Liver (tissue), 9 donors: Measurements from ENCODE around the gene STAT1. TPM values are rescaled to one million over a fixed set of nuclear protein-coding genes. Genes with fewer than 3 reads are reported as not detected.

Experiments used
- DNase-seq: peaks from one replicate; pipeline ENCODE4 v3.0.0-alpha.2; 2017; ENCODE audit warnings: low spot score
- H3K27ac ChIP-seq, 2 donors: one replicate each; pipeline ENCODE4 v1.7.0; 2013; ENCODE audit warnings: inconsistent platforms in 2 of 2, low read length in 2 of 2, control low read depth in 1 of 2, low read depth in 1 of 2, mild to moderate bottlenecking in 1 of 2
- H3K27me3 ChIP-seq, 4 donors: one replicate each; pipeline versions ENCODE4 v1.6.1 to v1.7.0; 2013; ENCODE audit warnings: low read length in 3 of 4, inconsistent platforms in 1 of 4, mild to moderate bottlenecking in 1 of 4, moderate library complexity in 1 of 4; ENCODE audit not compliant: control insufficient read depth in 4 of 4, insufficient read depth in 4 of 4
- H3K36me3 ChIP-seq, 4 donors: one replicate each; pipeline versions ENCODE4 v1.6.1 to v1.7.0; 2013; ENCODE audit warnings: low read length in 3 of 4, mild to moderate bottlenecking in 3 of 4, low read depth in 1 of 4, moderate library complexity in 1 of 4; ENCODE audit not compliant: control insufficient read depth in 4 of 4, insufficient read depth in 3 of 4
- H3K4me1 ChIP-seq, 4 donors: one replicate each; pipeline versions ENCODE4 v1.6.1 to v1.7.0; 2013; ENCODE audit warnings: low read length in 3 of 4, mild to moderate bottlenecking in 3 of 4, moderate library complexity in 1 of 4; ENCODE audit not compliant: control insufficient read depth in 4 of 4, insufficient read depth in 4 of 4
- H3K4me3 ChIP-seq, 3 donors: one replicate each; pipeline versions ENCODE4 v1.6.1 to v1.7.0; 2013; ENCODE audit warnings: low read length in 3 of 3, control low read depth in 1 of 3, low read depth in 1 of 3, mild to moderate bottlenecking in 1 of 3
- H3K9ac ChIP-seq, 2 donors: one replicate each; pipeline ENCODE4 v1.7.0; 2013; ENCODE audit warnings: low read length in 2 of 2, mild to moderate bottlenecking in 2 of 2, moderate library complexity in 2 of 2, control low read depth in 1 of 2, low read depth in 1 of 2
- H3K9me3 ChIP-seq, 4 donors: one replicate each; pipeline versions ENCODE4 v1.6.1 to v1.7.0; 2013; ENCODE audit warnings: low read length in 3 of 4; ENCODE audit not compliant: control insufficient read depth in 4 of 4
- EGR1 ChIP-seq, 2 donors: IDR thresholded peaks; 2 replicates each; pipeline ENCODE4 v1.6.1; 2016 to 2018; ENCODE audit warnings: antibody characterized with exemption in 2 of 2, low read depth in 2 of 2
- FOXA1 ChIP-seq: IDR thresholded peaks from 2 replicates; pipeline ENCODE4 v1.6.1; 2016; ENCODE audit warnings: antibody characterized with exemption
- HNF4A ChIP-seq, 2 donors: conservative IDR thresholded peaks; 2 replicates each; pipeline ENCODE4 v1.6.1; 2016; ENCODE audit warnings: antibody characterized with exemption in 2 of 2, mild to moderate bottlenecking in 2 of 2
- HNF4G ChIP-seq: IDR thresholded peaks from 2 replicates; pipeline ENCODE4 v1.6.1; 2016; ENCODE audit warnings: antibody characterized with exemption
- JUND ChIP-seq, 2 donors: IDR thresholded peaks; 2 replicates each; pipeline ENCODE4 v1.6.1; 2016; ENCODE audit warnings: antibody characterized with exemption in 2 of 2
- RAD21 ChIP-seq, 2 donors: IDR thresholded peaks; 2 replicates each; pipeline ENCODE4 v1.6.1; 2016; ENCODE audit warnings: antibody characterized with exemption in 2 of 2, mild to moderate bottlenecking in 2 of 2
- RXRA ChIP-seq, 2 donors: IDR thresholded peaks; 2 replicates each; pipeline ENCODE4 v1.6.1; 2017 to 2018; ENCODE audit warnings: antibody characterized with exemption in 2 of 2, mild to moderate bottlenecking in 1 of 2
- SP1 ChIP-seq: IDR thresholded peaks from 2 replicates; pipeline ENCODE4 v1.6.1; 2018; ENCODE audit warnings: antibody characterized with exemption, mild to moderate bottlenecking
- TAF1 ChIP-seq: conservative IDR thresholded peaks from 2 replicates; pipeline ENCODE4 v1.6.1; 2016; ENCODE audit warnings: antibody characterized with exemption, mild to moderate bottlenecking
- YY1 ChIP-seq: IDR thresholded peaks from 2 replicates; pipeline ENCODE4 v1.6.1; 2016; ENCODE audit warnings: antibody characterized with exemption, mild to moderate bottlenecking
- WGBS: extraction: QIAGEN DNeasy Blood & Tissue Kit; methylation state at CpG from one replicate; pipeline ENCODE4 v1.1.7; 2013; 5-methylcytosine and 5-hydroxymethylcytosine counted together
- polyA plus RNA-seq, 2 donors: library from polyadenylated mRNA; stranded (reverse) in 1 of 2; unstranded in 1 of 2; fragments of 200-250 nt in 1 of 2; fragments of >200 nt in 1 of 2; fragmentation: Nextera tagmentation in 1 of 2; extraction: Ambion mirVana in 1 of 2; gene quantifications; one replicate each; pipeline versions ENCODE4 v1.2.1 to v1.2.3, GENCODE V29; 2013 to 2015
- total RNA-seq, 2 donors: library from RNA; depleted of rRNA; stranded (reverse); fragments of >200 nt; gene quantifications; one replicate each; pipeline ENCODE4 v1.2.3, GENCODE V29; 2014
- TF ChIP-seq, protein P1 (sequence below): IDR thresholded peaks from 2 replicates; pipeline ENCODE4 v1.6.1; 2016; ENCODE audit warnings: antibody characterized with exemption
- TF ChIP-seq, protein P2 (sequence below): IDR thresholded peaks from 2 replicates; pipeline ENCODE4 v1.6.1; 2016; ENCODE audit warnings: antibody characterized with exemption, mild to moderate bottlenecking
- TF ChIP-seq, protein P3 (sequence below): fragments of 150-350 bp; IDR thresholded peaks from 2 replicates; pipeline ENCODE4 v1.5.1; 2017; ENCODE audit warnings: improper control_type of control experiment, low read depth, low read length; ENCODE audit not compliant: missing input control
- donor health status: healthy.
- donor health status: healthy.
- donor health status: healthy.
- donor health status: healthy.
- donor health status: healthy.

STAT1 gene
- total and polyA plus RNA-seq, 4 donors: 26.2 to 78.7 (median 45.6) TPM

DNA sequence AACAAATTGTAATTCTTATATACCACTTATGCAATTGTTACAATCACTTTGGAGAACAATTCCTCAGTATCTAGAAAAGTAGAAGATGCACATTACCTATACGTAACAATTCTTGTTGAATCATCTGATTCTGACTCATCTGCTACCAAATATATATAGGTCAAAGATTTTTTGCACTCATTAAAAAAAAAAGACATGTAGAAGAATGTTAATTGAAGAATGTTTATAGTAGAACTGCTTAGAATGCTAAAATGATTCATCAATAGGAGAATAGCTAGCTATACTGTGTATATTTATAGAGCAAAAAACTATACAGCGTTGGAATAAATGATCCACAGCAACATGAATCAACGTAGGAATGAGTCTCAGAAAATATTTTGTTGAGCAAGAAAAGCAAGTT lies 29.5 kb upstream of the STAT1 start:
- no peaks in the 10 kb centered on the region for H3K9me3 ChIP-seq
- DNase-seq: no peak
- H3K27me3 ChIP-seq: no peaks in the 10 kb centered on the region
- no peak overlapping the region for H3K4me3 ChIP-seq
- no peak for TF ChIP-seq RXRA (IDR thresholded peaks at IDR 0.05)
- TF ChIP-seq, protein P1, sequence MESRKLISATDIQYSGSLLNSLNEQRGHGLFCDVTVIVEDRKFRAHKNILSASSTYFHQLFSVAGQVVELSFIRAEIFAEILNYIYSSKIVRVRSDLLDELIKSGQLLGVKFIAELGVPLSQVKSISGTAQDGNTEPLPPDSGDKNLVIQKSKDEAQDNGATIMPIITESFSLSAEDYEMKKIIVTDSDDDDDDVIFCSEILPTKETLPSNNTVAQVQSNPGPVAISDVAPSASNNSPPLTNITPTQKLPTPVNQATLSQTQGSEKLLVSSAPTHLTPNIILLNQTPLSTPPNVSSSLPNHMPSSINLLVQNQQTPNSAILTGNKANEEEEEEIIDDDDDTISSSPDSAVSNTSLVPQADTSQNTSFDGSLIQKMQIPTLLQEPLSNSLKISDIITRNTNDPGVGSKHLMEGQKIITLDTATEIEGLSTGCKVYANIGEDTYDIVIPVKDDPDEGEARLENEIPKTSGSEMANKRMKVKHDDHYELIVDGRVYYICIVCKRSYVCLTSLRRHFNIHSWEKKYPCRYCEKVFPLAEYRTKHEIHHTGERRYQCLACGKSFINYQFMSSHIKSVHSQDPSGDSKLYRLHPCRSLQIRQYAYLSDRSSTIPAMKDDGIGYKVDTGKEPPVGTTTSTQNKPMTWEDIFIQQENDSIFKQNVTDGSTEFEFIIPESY: no peak
- no peak for TF ChIP-seq RAD21 (IDR thresholded peaks at IDR 0.05)
- no peak for TF ChIP-seq HNF4G
- TF ChIP-seq, protein P2, sequence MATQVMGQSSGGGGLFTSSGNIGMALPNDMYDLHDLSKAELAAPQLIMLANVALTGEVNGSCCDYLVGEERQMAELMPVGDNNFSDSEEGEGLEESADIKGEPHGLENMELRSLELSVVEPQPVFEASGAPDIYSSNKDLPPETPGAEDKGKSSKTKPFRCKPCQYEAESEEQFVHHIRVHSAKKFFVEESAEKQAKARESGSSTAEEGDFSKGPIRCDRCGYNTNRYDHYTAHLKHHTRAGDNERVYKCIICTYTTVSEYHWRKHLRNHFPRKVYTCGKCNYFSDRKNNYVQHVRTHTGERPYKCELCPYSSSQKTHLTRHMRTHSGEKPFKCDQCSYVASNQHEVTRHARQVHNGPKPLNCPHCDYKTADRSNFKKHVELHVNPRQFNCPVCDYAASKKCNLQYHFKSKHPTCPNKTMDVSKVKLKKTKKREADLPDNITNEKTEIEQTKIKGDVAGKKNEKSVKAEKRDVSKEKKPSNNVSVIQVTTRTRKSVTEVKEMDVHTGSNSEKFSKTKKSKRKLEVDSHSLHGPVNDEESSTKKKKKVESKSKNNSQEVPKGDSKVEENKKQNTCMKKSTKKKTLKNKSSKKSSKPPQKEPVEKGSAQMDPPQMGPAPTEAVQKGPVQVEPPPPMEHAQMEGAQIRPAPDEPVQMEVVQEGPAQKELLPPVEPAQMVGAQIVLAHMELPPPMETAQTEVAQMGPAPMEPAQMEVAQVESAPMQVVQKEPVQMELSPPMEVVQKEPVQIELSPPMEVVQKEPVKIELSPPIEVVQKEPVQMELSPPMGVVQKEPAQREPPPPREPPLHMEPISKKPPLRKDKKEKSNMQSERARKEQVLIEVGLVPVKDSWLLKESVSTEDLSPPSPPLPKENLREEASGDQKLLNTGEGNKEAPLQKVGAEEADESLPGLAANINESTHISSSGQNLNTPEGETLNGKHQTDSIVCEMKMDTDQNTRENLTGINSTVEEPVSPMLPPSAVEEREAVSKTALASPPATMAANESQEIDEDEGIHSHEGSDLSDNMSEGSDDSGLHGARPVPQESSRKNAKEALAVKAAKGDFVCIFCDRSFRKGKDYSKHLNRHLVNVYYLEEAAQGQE: no peak
- TF ChIP-seq, protein P3, sequence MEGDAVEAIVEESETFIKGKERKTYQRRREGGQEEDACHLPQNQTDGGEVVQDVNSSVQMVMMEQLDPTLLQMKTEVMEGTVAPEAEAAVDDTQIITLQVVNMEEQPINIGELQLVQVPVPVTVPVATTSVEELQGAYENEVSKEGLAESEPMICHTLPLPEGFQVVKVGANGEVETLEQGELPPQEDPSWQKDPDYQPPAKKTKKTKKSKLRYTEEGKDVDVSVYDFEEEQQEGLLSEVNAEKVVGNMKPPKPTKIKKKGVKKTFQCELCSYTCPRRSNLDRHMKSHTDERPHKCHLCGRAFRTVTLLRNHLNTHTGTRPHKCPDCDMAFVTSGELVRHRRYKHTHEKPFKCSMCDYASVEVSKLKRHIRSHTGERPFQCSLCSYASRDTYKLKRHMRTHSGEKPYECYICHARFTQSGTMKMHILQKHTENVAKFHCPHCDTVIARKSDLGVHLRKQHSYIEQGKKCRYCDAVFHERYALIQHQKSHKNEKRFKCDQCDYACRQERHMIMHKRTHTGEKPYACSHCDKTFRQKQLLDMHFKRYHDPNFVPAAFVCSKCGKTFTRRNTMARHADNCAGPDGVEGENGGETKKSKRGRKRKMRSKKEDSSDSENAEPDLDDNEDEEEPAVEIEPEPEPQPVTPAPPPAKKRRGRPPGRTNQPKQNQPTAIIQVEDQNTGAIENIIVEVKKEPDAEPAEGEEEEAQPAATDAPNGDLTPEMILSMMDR: no peak
- TF ChIP-seq HNF4A (conservative IDR thresholded peaks at IDR 0.05): no peak
- TF ChIP-seq TAF1: no peak
- no peak for TF ChIP-seq EGR1 (IDR thresholded peaks at IDR 0.05; ENCODE audit: low read depth in 2 of 2)
- TF ChIP-seq YY1: no peak
- TF ChIP-seq JUND (IDR thresholded peaks at IDR 0.05): no peak
- TF ChIP-seq FOXA1: no peak
- TF ChIP-seq SP1: no peak
- H3K4me1 ChIP-seq: peaks cover 0 to 5% (median under 1%) of the 10 kb centered on the region in 4 donors
- H3K27ac ChIP-seq: no peak overlapping the region
- no peak overlapping the region for H3K9ac ChIP-seq
- H3K36me3 ChIP-seq: no peaks in the 10 kb centered on the region
- WGBS: 96% methylated on average over 3 of the region's 3 CpGs

DNA sequence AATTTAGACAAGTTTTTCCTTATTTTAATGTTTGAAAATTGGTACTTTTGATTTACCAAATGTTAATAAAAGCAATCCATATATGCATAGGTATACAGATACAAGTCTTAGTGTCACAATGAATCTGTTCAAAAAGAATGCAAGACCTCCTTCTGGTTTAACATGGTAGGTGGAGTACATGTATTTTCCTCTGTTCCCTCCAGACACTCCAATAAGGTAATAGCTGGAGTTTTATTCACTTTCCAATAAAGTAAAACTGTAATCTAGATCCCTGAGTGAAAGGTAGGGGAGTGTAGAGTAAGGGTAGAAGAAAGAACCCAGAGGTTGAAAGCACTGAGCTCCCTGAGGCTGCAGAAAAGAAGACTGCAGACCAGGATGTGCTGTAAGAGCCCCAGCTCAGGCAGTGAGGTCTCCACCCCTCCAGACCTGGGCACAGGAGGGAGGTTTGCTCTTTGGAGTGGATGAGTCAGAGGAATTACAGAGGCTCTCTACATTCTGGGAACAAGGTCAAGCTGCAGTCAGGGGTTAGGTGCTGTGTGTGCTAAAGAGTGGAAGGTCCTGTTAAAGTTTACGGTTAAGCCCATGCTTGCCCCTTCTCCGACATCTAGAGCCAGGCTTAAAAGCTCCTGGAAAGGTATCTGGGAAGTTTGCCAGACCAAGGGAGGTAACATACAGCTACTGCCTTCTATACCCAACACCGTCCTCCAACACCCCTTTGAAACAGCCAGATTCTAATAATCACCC lies 27.6 kb upstream of the STAT1 start:
- no peak overlapping the region for H3K27ac ChIP-seq
- no peak for DNase-seq

More for the DNA sequence above, 27.6 kb upstream of the STAT1 start:
- Histone ChIP-seq H3K9ac (no peak overlapping the region), H3K36me3 (peaks cover 0 to 4% (median 0%) of the 10 kb centered on the region in 4 donors), H3K27me3 (no peaks in the 10 kb centered on the region), H3K4me1 (peaks cover 0 to 2% (median 0%) of the 10 kb centered on the region in 4 donors), H3K4me3 (no peak overlapping the region), H3K9me3 (no peaks in the 10 kb centered on the region)
- TF ChIP-seq HNF4A (conservative IDR thresholded peaks at IDR 0.05) (peak in 1 of 2 donors; percentile 58), RXRA (IDR thresholded peaks at IDR 0.05) (peak in 1 of 2 donors; percentile 40), SP1 (no peak), JUND (IDR thresholded peaks at IDR 0.05) (peak; percentile 34 to 79)
- WGBS: 91% methylated on average over 3 of the region's 3 CpGs
